Esophagus muscularis mucosa (tissue), 4 donors: Measurements from ENCODE around the gene DNAH14. TPM values are rescaled to one million over a fixed set of nuclear protein-coding genes. Genes with fewer than 3 reads are reported as not detected.
"Not testable (repeated sequence)": the region's sequence is repeated elsewhere in the genome, so short reads cannot be mapped to it uniquely, and the experiment has no call there.

ENCODE experiments used
- DNase-seq: peaks from one replicate; pipeline ENCODE4 v3.0.0-alpha.2; 2017; ENCODE audit errors: extremely low spot score
- H3K27ac ChIP-seq, 4 donors: fragments of 200-600 bp; sonication (generic); replicated peaks in 1 of 4; 1 replicate in 3 of 4; 2 replicates in 1 of 4; pipeline ENCODE4 v1.5.1; 2016 to 2019; ENCODE audit warnings: mild to moderate bottlenecking in 1 of 4
- H3K27me3 ChIP-seq, 4 donors: fragments of 200-600 bp; sonication (generic); one replicate each; pipeline versions ENCODE4 v1.5.1 to v1.6.0; 2016 to 2019
- H3K36me3 ChIP-seq, 4 donors: fragments of 200-600 bp; sonication (generic); one replicate each; pipeline ENCODE4 v1.5.1; 2016 to 2019
- H3K4me1 ChIP-seq, 4 donors: fragments of 200-600 bp; sonication (generic); one replicate each; pipeline ENCODE4 v1.5.1; 2016 to 2019
- H3K4me3 ChIP-seq, 4 donors: fragments of 200-600 bp; sonication (generic); 1 replicate in 2 of 4; 2 replicates in 2 of 4; pipeline ENCODE4 v1.5.1; 2016 to 2019; ENCODE audit warnings: mild to moderate bottlenecking in 4 of 4, moderate library complexity in 1 of 4
- H3K9me3 ChIP-seq, 4 donors: fragments of 200-600 bp; sonication (generic); 1 replicate in 3 of 4; 2 replicates in 1 of 4; pipeline ENCODE4 v1.5.1; 2016 to 2019
- CTCF ChIP-seq, 3 experiments: fragments of 200-600 bp in 2 of 3; fragments of 450-650 bp in 1 of 3; sonication (generic) in 2 of 3; IDR thresholded peaks; one replicate each; pipeline ENCODE4 v1.5.1; 2017 to 2019; ENCODE audit warnings: antibody characterized with exemption in 3 of 3, mild to moderate bottlenecking in 2 of 3, moderate library complexity in 1 of 3
- EP300 ChIP-seq: sonication (generic); formaldehyde crosslinking; IDR thresholded peaks from one replicate; pipeline ENCODE4 v1.6.1; 2017; ENCODE audit warnings: antibody characterized with exemption
- POLR2A ChIP-seq: fragments of 450-650 bp; IDR thresholded peaks from one replicate; pipeline ENCODE4 v1.6.1; 2017; ENCODE audit warnings: antibody characterized with exemption, moderate library complexity, mild to moderate bottlenecking, low read depth
- POLR2AphosphoS5 ChIP-seq, 2 donors: sonication (generic); formaldehyde crosslinking; IDR thresholded peaks; one replicate each; pipeline ENCODE4 v1.6.1; 2017; ENCODE audit warnings: antibody characterized with exemption in 2 of 2
- WGBS: methylation state at CpG from one replicate; pipeline ENCODE4 v1.1.5; 2018; 5-methylcytosine and 5-hydroxymethylcytosine counted together
- intact Hi-C: fragments of 100-400 bp; cut with DNase I; formaldehyde crosslinking; loops from one replicate; pipeline ENCODE4 v1.15.1; 2023
- total RNA-seq, 4 donors: library from RNA; depleted of rRNA; stranded (reverse); fragments of >200 nt; gene quantifications; one replicate each; pipeline versions ENCODE4 v1.1.0 to v1.2.1, GENCODE V29; 2016

DNAH14 gene
- total RNA-seq, 4 donors from 2014 or later: 8.9 to 16.6 (median 15.6) TPM

DNA sequence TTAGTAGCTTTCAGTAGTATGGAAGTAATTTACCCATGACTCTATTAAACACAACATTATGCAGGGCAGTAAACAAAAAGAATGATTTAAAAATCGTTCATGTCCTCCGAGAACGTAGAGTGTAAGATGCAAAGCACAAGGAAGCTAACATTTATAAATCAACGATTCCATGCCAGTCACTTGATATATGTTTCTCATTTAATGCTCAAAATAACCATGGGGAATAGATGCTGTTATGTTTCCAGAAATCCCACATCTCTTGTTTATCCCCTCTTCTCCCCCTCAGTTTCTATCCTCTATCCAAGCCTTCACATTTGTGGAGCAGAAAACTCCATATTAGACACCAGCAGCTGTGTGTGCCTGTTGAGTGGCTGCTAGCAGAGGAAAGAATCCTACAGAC lies 445.5 kb downstream of the DNAH14 start:
- intact Hi-C loops: no loop called here
- Histone ChIP-seq H3K9me3 (no peaks in the 10 kb centered on the region), H3K27me3 (no peaks in the 10 kb centered on the region), H3K27ac (no peak overlapping the region), H3K4me3 (no peak overlapping the region), H3K4me1 (no peaks in the 10 kb centered on the region), H3K36me3 (no peaks in the 10 kb centered on the region)
- WGBS: 69% methylated on average over 4 of the region's 4 CpGs
- TF ChIP-seq CTCF (IDR thresholded peaks at IDR 0.05) (no peak), POLR2A (no peak), EP300 (no peak), POLR2AphosphoS5 (IDR thresholded peaks at IDR 0.05) (no peak)
- no peak for DNase-seq

DNA sequence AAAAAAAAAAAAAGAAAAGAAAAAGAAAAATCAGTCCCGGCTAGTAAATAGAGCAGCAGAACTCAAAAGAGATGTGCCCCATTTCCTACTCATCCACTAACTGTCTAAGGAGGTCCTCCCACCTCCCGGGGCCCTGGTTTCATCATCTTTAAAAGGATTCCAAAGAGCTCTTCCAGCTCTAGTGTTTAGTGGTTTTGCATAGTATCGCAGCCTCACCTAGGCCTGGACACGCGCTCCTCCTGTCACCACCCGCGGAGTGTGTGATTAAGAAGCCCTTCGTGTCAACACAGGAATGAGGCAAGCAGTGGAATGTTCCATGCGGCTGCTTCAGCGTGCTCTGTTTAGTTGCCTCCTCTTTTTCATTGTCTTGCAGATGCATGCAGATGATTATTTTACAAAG lies 449.4 kb downstream of the DNAH14 start:
- Histone ChIP-seq H3K4me1 (no peaks in the 10 kb centered on the region), H3K4me3 (no peak overlapping the region), H3K27me3 (no peaks in the 10 kb centered on the region), H3K36me3 (no peaks in the 10 kb centered on the region), H3K9me3 (no peaks in the 10 kb centered on the region), H3K27ac (no peak overlapping the region)
- intact Hi-C loops: no loop called here
- 43% methylated on average over 10 of the region's 10 CpGs for WGBS
- TF ChIP-seq EP300: no peak
- TF ChIP-seq CTCF (IDR thresholded peaks at IDR 0.05): no peak
- TF ChIP-seq POLR2AphosphoS5 (IDR thresholded peaks at IDR 0.05): no peak
- TF ChIP-seq POLR2A: no peak
- DNase-seq: no peak

- TF ChIP-seq POLR2AphosphoS5 (IDR thresholded peaks at IDR 0.05) (no peak), CTCF (IDR thresholded peaks at IDR 0.05) (no peak), POLR2A (no peak), EP300 (no peak)
- Histone ChIP-seq H3K27ac (no peak overlapping the region), H3K36me3 (no peaks in the 10 kb centered on the region), H3K4me3 (no peak overlapping the region), H3K4me1 (no peaks in the 10 kb centered on the region), H3K27me3 (no peaks in the 10 kb centered on the region), H3K9me3 (no peaks in the 10 kb centered on the region)
- no peak for DNase-seq
- 96% methylated on average over 1 of the region's 1 CpG for WGBS
- intact Hi-C loops: no loop called here
Measured at GRCh38 chr1:225380691-225381090, 451.2 kb downstream of the DNAH14 start.

- H3K36me3 ChIP-seq, H3K27ac ChIP-seq, intact Hi-C loops, DNase-seq, H3K4me1 ChIP-seq, H3K9me3 ChIP-seq, H3K27me3 ChIP-seq, H3K4me3 ChIP-seq: not testable (repeated sequence)
- WGBS: 97% methylated on average over 3 of the region's 3 CpGs
Measured at GRCh38 chr1:225386860-225387259, 457.4 kb downstream of the DNAH14 start.

- H3K4me3 ChIP-seq: no peak overlapping the region
- intact Hi-C loops: no loop called here
- WGBS: 62% methylated on average over 4 of the region's 4 CpGs
- no peaks in the 10 kb centered on the region for H3K9me3 ChIP-seq
- DNase-seq: no peak
- no peaks in the 10 kb centered on the region for H3K4me1 ChIP-seq
- no peak for TF ChIP-seq EP300
- no peak for TF ChIP-seq CTCF (IDR thresholded peaks at IDR 0.05)
- no peak for TF ChIP-seq POLR2AphosphoS5 (IDR thresholded peaks at IDR 0.05)
- no peak for TF ChIP-seq POLR2A
- peaks cover 0 to 4% (median 2%) of the 10 kb centered on the region in 4 donors for H3K36me3 ChIP-seq
- H3K27me3 ChIP-seq: no peaks in the 10 kb centered on the region
- H3K27ac ChIP-seq: no peak overlapping the region
Measured at GRCh38 chr1:225388372-225388771, 458.9 kb downstream of the DNAH14 start.
